Measurements from ENCODE around the gene FNBP1. TPM values are rescaled to one million over a fixed set of nuclear protein-coding genes. Genes with fewer than 3 reads are reported as not detected.

Gene FNBP1
- total RNA-seq, 2 donors from 2014 or later = 17.1 to 17.9 TPM

- peaks cover 19% of the 10 kb centered on the region for H3K4me1 ChIP-seq
- H3K36me3 ChIP-seq (replicated peaks in 1 of 2; ENCODE audit: insufficient read depth in 1 of 2, low read depth in 2 of 2) = no peaks in the 10 kb centered on the region
- DNase-seq (no peak), ATAC-seq (no peak)
- no peaks in the 10 kb centered on the region for H3K9me3 ChIP-seq
- WGBS, 2 donors = 61 to 69% methylated on average over 7 to 8 of the region's 8 CpGs
- no peaks in the 10 kb centered on the region for H3K27me3 ChIP-seq
- intact Hi-C loops (cut with DNase I) = no loop called here
- no peak overlapping the region for H3K4me3 ChIP-seq
- H3K27ac ChIP-seq = no peak overlapping the region
- TF ChIP-seq CTCF (IDR thresholded peaks at IDR 0.05) = no peak
- TF ChIP-seq POLR2A (IDR thresholded peaks at IDR 0.05) = no peak
Measured at GRCh38 chr9:130054820-130055219, 11.8 kb upstream of the FNBP1 start.

GRCh38 chr9:130054325-130054786 is 11.4 kb upstream of the FNBP1 start:
- no peak for DNase-seq
- H3K4me1 ChIP-seq = peaks cover 19% of the 10 kb centered on the region
- WGBS, 2 donors = 2 to 3% methylated on average over 14 of the region's 14 CpGs
- H3K27me3 ChIP-seq = no peaks in the 10 kb centered on the region
- ATAC-seq = peak; percentile 7
- intact Hi-C loops (cut with DNase I) = no loop called here
- no peaks in the 10 kb centered on the region for H3K9me3 ChIP-seq
- peak overlapping the region; percentile 99 for H3K4me3 ChIP-seq
- no peaks in the 10 kb centered on the region for H3K36me3 ChIP-seq (replicated peaks in 1 of 2; ENCODE audit: insufficient read depth in 1 of 2, low read depth in 2 of 2)
- TF ChIP-seq POLR2A (IDR thresholded peaks at IDR 0.05) (no peak), CTCF (IDR thresholded peaks at IDR 0.05) (no peak)
- H3K27ac ChIP-seq = peak overlapping the region; percentile 74 to 86 (median 80)

- DNase-seq = peak; percentile 72 to 75 (median 74)
- Histone ChIP-seq H3K9me3 (no peaks in the 10 kb centered on the region), H3K4me3 (peak within 1 kb of the TSS; percentile 99), H3K27ac (peak within 1 kb of the TSS; percentile 74 to 86 (median 80)), H3K4me1 (peaks cover 19% of the 10 kb centered on the region), H3K27me3 (no peaks in the 10 kb centered on the region), H3K36me3 (replicated peaks in 1 of 2; ENCODE audit: insufficient read depth in 1 of 2, low read depth in 2 of 2) (no peaks in the 10 kb centered on the region)
- TF ChIP-seq POLR2A (IDR thresholded peaks at IDR 0.05) (peak; percentile 47 to 87 (median 86)), CTCF (IDR thresholded peaks at IDR 0.05) (no peak)
- intact Hi-C loops (cut with DNase I) = no loop called here
- WGBS, 2 donors = 0% methylated on average over 7 to 63 of the region's 64 CpGs
- peak; percentile 97 for ATAC-seq
Measured at GRCh38 chr9:130053504-130054324, 10.7 kb upstream of the FNBP1 start, which contains the start of gene GPR107. Gene GPR107, plus strand, starts transcription at chr9:130053906. Its CDS starts 27 bp downstream, at chr9:130053933.

- peak overlapping the region; percentile 74 to 86 (median 80) for H3K27ac ChIP-seq
- ATAC-seq = no peak
- H3K4me3 ChIP-seq = peak overlapping the region; percentile 99
- DNase-seq = no peak
- no peaks in the 10 kb centered on the region for H3K27me3 ChIP-seq
- TF ChIP-seq CTCF (IDR thresholded peaks at IDR 0.05) = no peak
- no peak for TF ChIP-seq POLR2A (IDR thresholded peaks at IDR 0.05)
- no peaks in the 10 kb centered on the region for H3K9me3 ChIP-seq
- intact Hi-C loops (cut with DNase I) = no loop called here
- no peaks in the 10 kb centered on the region for H3K36me3 ChIP-seq (replicated peaks in 1 of 2; ENCODE audit: insufficient read depth in 1 of 2, low read depth in 2 of 2)
- peaks cover 19% of the 10 kb centered on the region for H3K4me1 ChIP-seq
- WGBS, 2 donors = 10% methylated on average over 9 of the region's 9 CpGs
Measured at GRCh38 chr9:130053109-130053503, 10.1 kb upstream of the FNBP1 start.

Measured in body of pancreas (tissue), 4 donors.